ENCODE measurements around the gene UBE2D3.

The UBE2D3 gene

GRCh38 chr4:102791318-102791835 lies 36.0 kb downstream of the UBE2D3 start:
- DNase-seq (ENCODE audit: low read depth in 2 of 2) = no peak

GRCh38 chr4:102789317-102789717 lies 38.0 kb downstream of the UBE2D3 start:
- DNase-seq (ENCODE audit: low read depth in 2 of 2) = no peak

GRCh38 chr4:102787944-102788343 lies 39.4 kb downstream of the UBE2D3 start:
- no peak for DNase-seq (ENCODE audit: low read depth in 2 of 2)

- DNase-seq (ENCODE audit: low read depth in 2 of 2) = no peak
Observed at GRCh38 chr4:102787096-102787881, 40.1 kb downstream of the UBE2D3 start.

GRCh38 chr4:102786279-102786678 lies 41.1 kb downstream of the UBE2D3 start:
- no peak for DNase-seq (ENCODE audit: low read depth in 2 of 2)

- no peak for DNase-seq (ENCODE audit: low read depth in 2 of 2)
Observed at GRCh38 chr4:102783006-102783405, 44.3 kb downstream of the UBE2D3 start.

GRCh38 chr4:102781570-102781969 lies 45.8 kb downstream of the UBE2D3 start:
- no peak for DNase-seq (ENCODE audit: low read depth in 2 of 2)

GRCh38 chr4:102780476-102781144 lies 46.7 kb downstream of the UBE2D3 start:
- DNase-seq (ENCODE audit: low read depth in 2 of 2) = no peak

GRCh38 chr4:102779204-102779603 lies 48.1 kb downstream of the UBE2D3 start:
- DNase-seq (ENCODE audit: low read depth in 2 of 2) = no peak

- no peak for DNase-seq (ENCODE audit: low read depth in 2 of 2)
Observed at GRCh38 chr4:102778720-102779119, 48.6 kb downstream of the UBE2D3 start.

GRCh38 chr4:102775805-102776204 lies 51.5 kb downstream of the UBE2D3 start:
- DNase-seq (ENCODE audit: low read depth in 2 of 2) = no peak

GRCh38 chr4:102774254-102774653 lies 53.1 kb downstream of the UBE2D3 start:
- no peak for DNase-seq (ENCODE audit: low read depth in 2 of 2)

GRCh38 chr4:102772738-102773340 lies 54.5 kb downstream of the UBE2D3 start:
- DNase-seq (ENCODE audit: low read depth in 2 of 2) = no peak

- DNase-seq (ENCODE audit: low read depth in 2 of 2) = no peak
Observed at GRCh38 chr4:102764901-102765300, 62.5 kb downstream of the UBE2D3 start.

DNA sequence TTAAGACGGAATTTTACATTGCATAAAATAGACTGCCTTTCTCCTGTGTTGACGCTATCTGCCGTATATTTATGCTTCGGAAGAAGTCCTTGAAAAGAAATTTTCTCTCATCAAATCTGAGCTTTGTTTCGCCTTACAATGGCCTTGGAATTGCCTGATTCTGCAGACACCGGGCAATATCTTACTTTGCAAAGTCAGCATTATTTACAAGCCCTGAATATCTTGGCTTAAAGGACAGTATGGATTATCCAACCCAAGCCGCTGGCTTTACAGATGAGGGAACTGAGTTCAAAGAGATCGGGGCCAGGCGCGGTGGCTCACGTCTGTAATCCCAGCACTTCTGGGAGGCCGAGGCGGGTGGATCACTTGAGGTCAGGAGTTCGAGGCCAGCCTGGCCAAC lies 65.4 kb downstream of the UBE2D3 start:
- DNase-seq (ENCODE audit: low read depth in 2 of 2) = no peak

DNA sequence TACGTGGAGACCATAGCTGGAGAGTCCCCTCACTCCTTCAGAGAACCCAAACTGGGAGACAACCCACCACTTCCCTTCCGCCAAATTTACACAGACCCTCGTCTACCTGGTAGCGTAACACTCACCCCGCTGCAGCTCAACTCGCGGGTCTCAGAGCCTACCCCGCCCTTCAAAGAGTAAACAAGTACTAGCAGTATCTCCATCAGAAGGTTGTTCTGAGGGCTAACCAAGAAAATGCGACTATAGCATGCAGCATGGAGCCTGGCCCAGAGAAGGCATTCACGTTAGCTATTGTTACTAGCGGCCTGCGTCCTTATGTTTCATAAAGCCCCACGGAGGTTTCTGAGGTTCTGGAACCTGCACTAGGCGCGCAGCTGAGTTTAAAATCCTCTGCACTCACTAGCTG lies 66.1 kb downstream of the UBE2D3 start:
- no peak for DNase-seq (ENCODE audit: low read depth in 2 of 2)

DNA sequence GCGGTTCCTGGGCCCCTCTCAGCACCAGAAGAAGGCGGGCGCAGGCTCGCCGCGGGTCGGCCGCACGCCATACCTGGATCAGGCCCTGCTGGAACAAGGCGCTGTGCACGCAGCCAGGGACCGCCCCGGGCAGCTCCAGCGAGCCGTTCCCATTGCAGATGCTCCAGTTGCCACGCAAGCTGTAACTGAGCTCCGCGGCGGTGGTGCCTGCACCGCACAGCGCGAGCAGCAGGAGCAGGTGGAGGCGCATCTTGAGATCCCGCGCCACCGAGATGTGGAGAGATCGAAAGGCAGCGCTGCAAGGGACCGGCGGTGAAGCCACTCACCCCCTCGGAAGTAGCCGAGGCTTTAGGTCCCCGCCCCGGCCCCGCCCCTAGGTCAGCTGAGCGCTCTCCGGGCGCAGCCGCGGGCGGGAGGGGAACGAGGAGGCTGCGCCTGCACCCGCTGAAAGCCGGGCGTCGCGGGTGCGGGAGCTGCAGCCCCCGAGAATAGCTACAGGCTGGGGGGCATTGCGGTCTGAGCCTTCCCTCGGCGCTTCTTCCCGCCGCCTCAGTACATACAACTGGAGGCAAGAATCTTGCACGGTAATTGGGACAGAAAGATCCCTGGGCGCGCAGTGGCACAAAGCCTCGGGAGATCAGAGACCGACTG lies 66.6 kb downstream of the UBE2D3 start, which contains the start of gene MANBA:
MANBA (minus strand) TSS at position 324 of the 651 bp plus-strand sequence; CDS start at position 250, 74 bp downstream.
- DNase-seq (ENCODE audit: low read depth in 2 of 2) = peak; percentile 52 to 79

GRCh38 chr4:102759831-102760644 lies 67.3 kb downstream of the UBE2D3 start:
- DNase-seq (ENCODE audit: low read depth in 2 of 2) = no peak

GRCh38 chr4:102758241-102759160 lies 68.8 kb downstream of the UBE2D3 start:
- DNase-seq (ENCODE audit: low read depth in 2 of 2) = no peak

- DNase-seq (ENCODE audit: low read depth in 2 of 2) = no peak
Observed at GRCh38 chr4:102757681-102758080, 69.7 kb downstream of the UBE2D3 start.

All from stimulated activated CD8-positive, alpha-beta memory T cell treated with anti-CD3 and anti-CD28 coated beads, Interleukin-7, amount 100 ng/mL, for 4 hours (primary cell).